Endothelial cell of hepatic sinusoid (primary cell): Measurements from ENCODE around the gene PRKG1.
"Not testable (repeated sequence)": the region's sequence is repeated elsewhere in the genome, so short reads cannot be mapped to it uniquely, and the experiment has no call there.

ENCODE experiments used
- in situ Hi-C: cut with HindIII; loops from 2 replicates; pipeline ENCODE4 v1.10.0; 2017; ENCODE audit warnings: low sequenced_read_pairs

Gene PRKG1

GRCh38 chr10:51679841-51680240 is 605.6 kb downstream of the PRKG1 start:
- in situ Hi-C loops = no loop called here

GRCh38 chr10:51683031-51683691 is 608.9 kb downstream of the PRKG1 start:
- in situ Hi-C loops = no loop called here

GRCh38 chr10:51685768-51686167 is 611.5 kb downstream of the PRKG1 start:
- in situ Hi-C loops = no loop called here

- in situ Hi-C loops = no loop called here
Measured at GRCh38 chr10:51687296-51687695, 613.0 kb downstream of the PRKG1 start.

GRCh38 chr10:51688826-51689225 is 614.5 kb downstream of the PRKG1 start:
- in situ Hi-C loops = not testable (repeated sequence)

GRCh38 chr10:51689536-51689935 is 615.2 kb downstream of the PRKG1 start:
- in situ Hi-C loops = no loop called here

- in situ Hi-C loops = no loop called here
Measured at GRCh38 chr10:51691135-51691534, 616.8 kb downstream of the PRKG1 start.

- in situ Hi-C loops = no loop called here
Measured at GRCh38 chr10:51694086-51694768, 619.9 kb downstream of the PRKG1 start.

- in situ Hi-C loops = no loop called here
Measured at GRCh38 chr10:51696251-51696650, 622.0 kb downstream of the PRKG1 start.

GRCh38 chr10:51698473-51699063 is 624.3 kb downstream of the PRKG1 start:
- in situ Hi-C loops = no loop called here

- in situ Hi-C loops = no loop called here
Measured at GRCh38 chr10:51699145-51699474, 624.8 kb downstream of the PRKG1 start.

GRCh38 chr10:51699475-51700227 is 625.4 kb downstream of the PRKG1 start, which contains the start of gene CSTF2T:
CSTF2T (minus strand) TSS chr10:51699595; CDS start chr10:51699549, 46 bp downstream.
- in situ Hi-C loops = no loop called here

- in situ Hi-C loops = no loop called here
Measured at GRCh38 chr10:51700228-51700817, 626.0 kb downstream of the PRKG1 start.

GRCh38 chr10:51705774-51706173 is 631.5 kb downstream of the PRKG1 start:
- in situ Hi-C loops = no loop called here

- in situ Hi-C loops = no loop called here
Measured at GRCh38 chr10:51706225-51706624, 631.9 kb downstream of the PRKG1 start.

GRCh38 chr10:51707392-51707791 is 633.1 kb downstream of the PRKG1 start:
- in situ Hi-C loops = no loop called here

- in situ Hi-C loops = no loop called here
Measured at GRCh38 chr10:51707821-51708424, 633.6 kb downstream of the PRKG1 start.

GRCh38 chr10:51708609-51709008 is 634.3 kb downstream of the PRKG1 start:
- in situ Hi-C loops = no loop called here

GRCh38 chr10:51709324-51709972 is 635.2 kb downstream of the PRKG1 start:
- in situ Hi-C loops = no loop called here

- in situ Hi-C loops = no loop called here
Measured at GRCh38 chr10:51711519-51711891, 637.2 kb downstream of the PRKG1 start.
